Stomach (tissue), 9 donors: ENCODE measurements around the gene RBMS3. TPM values are rescaled to one million over a fixed set of nuclear protein-coding genes. Genes with fewer than 3 reads are reported as not detected.

Source experiments
- DNase-seq, 2 donors: peaks; one replicate each; pipeline versions ENCODE4 v3.0.0 to v3.0.0-alpha.2; 2013 to 2019
- H3K27ac ChIP-seq, 5 donors: fragments of 200-600 bp in 4 of 5; sonication (generic) in 4 of 5; one replicate each; pipeline ENCODE4 v1.5.1; 2013 to 2019; ENCODE audit warnings: mild to moderate bottlenecking in 1 of 5, moderate library complexity in 1 of 5
- H3K27me3 ChIP-seq, 3 donors: fragments of 200-600 bp; sonication (generic); one replicate each; pipeline ENCODE4 v1.5.1; 2017 to 2019; ENCODE audit warnings: mixed run types in 1 of 3
- H3K36me3 ChIP-seq, 4 donors: fragments of 200-600 bp; sonication (generic); 1 replicate in 3 of 4; 2 replicates in 1 of 4; pipeline ENCODE4 v1.5.1; 2016 to 2019
- H3K4me1 ChIP-seq, 4 donors: fragments of 200-600 bp; sonication (generic); one replicate each; pipeline ENCODE4 v1.5.1; 2016 to 2019
- H3K4me3 ChIP-seq, 4 donors: fragments of 200-600 bp; sonication (generic) in 3 of 4; one replicate each; pipeline ENCODE4 v1.5.1; 2016 to 2019; ENCODE audit warnings: mild to moderate bottlenecking in 1 of 4
- H3K9me3 ChIP-seq, 4 donors: fragments of 200-600 bp; sonication (generic); one replicate each; pipeline ENCODE4 v1.5.1; 2016 to 2019
- EP300 ChIP-seq: sonication (generic); formaldehyde crosslinking; IDR thresholded peaks from one replicate; pipeline ENCODE4 v1.6.1; 2017; ENCODE audit warnings: antibody characterized with exemption
- POLR2A ChIP-seq, 4 donors: fragments of 450-650 bp; IDR thresholded peaks; one replicate each; pipeline ENCODE4 v1.6.1; 2016; ENCODE audit warnings: antibody characterized with exemption in 4 of 4, control low read depth in 2 of 4, mild to moderate bottlenecking in 1 of 4, moderate library complexity in 1 of 4
- POLR2AphosphoS5 ChIP-seq, 3 donors: sonication (generic); formaldehyde crosslinking; IDR thresholded peaks; one replicate each; pipeline ENCODE4 v1.6.1; 2016; ENCODE audit warnings: antibody characterized with exemption in 3 of 3
- WGBS, 5 donors: extraction: QIAGEN DNeasy Blood & Tissue Kit in 3 of 5; methylation state at CpG; one replicate each; pipeline versions ENCODE4 v1.1.5 to v1.1.7; 2013 to 2018; 5-methylcytosine and 5-hydroxymethylcytosine counted together
- intact Hi-C: fragments of 100-400 bp; cut with DNase I; formaldehyde crosslinking; loops from one replicate; pipeline ENCODE4 v1.15.1; 2023; ENCODE audit warnings: low total_unique reads
- polyA plus RNA-seq, 3 donors: library from polyadenylated mRNA; stranded (reverse); fragments of 200-250 nt; gene quantifications; one replicate each; pipeline ENCODE4 v1.2.3, GENCODE V29; 2013
- total RNA-seq, 5 donors: library from RNA; depleted of rRNA; stranded (reverse); fragments of >200 nt; gene quantifications; one replicate each; pipeline versions ENCODE4 v1.1.0 to v1.2.3, GENCODE V29; 2014 to 2016
- TF ChIP-seq, protein P1 (sequence below), 7 experiments: fragments of 450-650 bp in 4 of 7; fragments of 200-600 bp in 3 of 7; sonication (generic) in 3 of 7; IDR thresholded peaks; one replicate each; pipeline ENCODE4 v1.5.1; 2016 to 2019; ENCODE audit warnings: antibody characterized with exemption in 7 of 7, control low read depth in 2 of 7, mild to moderate bottlenecking in 1 of 7
- donor health status: healthy with polysubstance abuse.
- donor health status: Bipolar disorder and iron deficiency.
- donor health status: healthy.

The RBMS3 gene
- total and polyA plus RNA-seq, 8 donors, result 2.0 to 103 (median 16.0) TPM

DNA sequence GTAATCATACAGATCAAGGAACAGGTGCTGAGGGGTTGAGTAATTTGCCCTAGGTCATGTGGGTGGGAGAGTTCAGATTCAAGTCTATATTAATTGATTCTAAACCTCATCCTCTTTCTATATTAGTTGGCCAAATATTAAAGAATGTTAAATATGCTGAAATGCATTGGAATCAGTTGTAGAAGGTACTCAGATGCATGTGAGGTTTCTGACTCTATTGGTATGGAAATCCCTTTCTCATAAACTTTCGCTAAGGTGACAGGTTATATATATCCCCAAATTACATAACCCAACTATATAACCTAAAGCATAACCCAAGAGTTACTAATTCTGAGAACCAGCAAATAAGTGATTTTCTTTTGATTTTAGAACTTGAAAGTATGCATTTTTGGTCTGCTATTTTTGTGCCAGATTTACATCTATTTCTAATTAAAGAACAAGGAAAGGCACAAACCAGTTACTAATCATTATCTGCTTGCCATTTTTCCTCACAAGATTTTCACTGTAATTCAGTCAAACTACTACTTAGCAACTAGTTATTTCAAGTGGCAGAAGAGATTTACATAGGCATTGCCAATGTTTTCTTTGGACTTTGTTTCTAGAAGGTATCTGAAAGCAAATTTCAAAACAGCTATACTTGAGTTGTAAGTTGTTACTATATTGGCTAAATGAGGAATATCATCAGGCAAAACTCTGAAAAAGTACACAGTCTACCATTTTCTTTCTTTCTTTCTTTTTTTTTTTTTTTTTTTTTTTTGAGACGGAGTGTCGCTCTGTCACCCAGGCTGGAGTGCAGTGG, 201.3 kb downstream of the RBMS3 start:
- H3K9me3 ChIP-seq, result no peaks in the 10 kb centered on the region

DNA sequence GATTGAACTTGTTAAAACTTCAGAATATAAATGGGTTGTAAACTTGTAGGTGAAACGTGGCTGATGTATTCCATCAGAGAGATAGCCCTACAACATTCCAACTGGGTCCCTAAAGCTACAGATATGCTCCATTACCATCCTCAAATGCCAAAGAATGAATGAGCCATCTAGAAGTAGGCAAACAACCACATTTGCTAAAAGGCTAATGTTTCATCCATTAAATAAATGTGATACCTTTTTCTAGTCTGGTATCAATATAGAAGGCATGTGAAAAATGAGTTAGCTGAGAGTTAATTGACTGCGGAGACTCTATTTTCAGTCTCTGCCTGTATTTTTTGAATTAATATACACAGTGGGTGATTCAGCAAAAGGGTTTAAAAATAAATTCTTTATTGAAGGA, 203.8 kb downstream of the RBMS3 start:
- peaks cover 0 to 5% (median 0%) of the 10 kb centered on the region in 4 donors for H3K4me1 ChIP-seq
- no peak overlapping the region for H3K4me3 ChIP-seq
- DNase-seq, result no peak
- H3K9me3 ChIP-seq, result no peaks in the 10 kb centered on the region
- intact Hi-C loops, result no loop called here
- no peak for TF ChIP-seq POLR2AphosphoS5 (IDR thresholded peaks at IDR 0.05)
- TF ChIP-seq EP300, result no peak
- TF ChIP-seq, protein P1, sequence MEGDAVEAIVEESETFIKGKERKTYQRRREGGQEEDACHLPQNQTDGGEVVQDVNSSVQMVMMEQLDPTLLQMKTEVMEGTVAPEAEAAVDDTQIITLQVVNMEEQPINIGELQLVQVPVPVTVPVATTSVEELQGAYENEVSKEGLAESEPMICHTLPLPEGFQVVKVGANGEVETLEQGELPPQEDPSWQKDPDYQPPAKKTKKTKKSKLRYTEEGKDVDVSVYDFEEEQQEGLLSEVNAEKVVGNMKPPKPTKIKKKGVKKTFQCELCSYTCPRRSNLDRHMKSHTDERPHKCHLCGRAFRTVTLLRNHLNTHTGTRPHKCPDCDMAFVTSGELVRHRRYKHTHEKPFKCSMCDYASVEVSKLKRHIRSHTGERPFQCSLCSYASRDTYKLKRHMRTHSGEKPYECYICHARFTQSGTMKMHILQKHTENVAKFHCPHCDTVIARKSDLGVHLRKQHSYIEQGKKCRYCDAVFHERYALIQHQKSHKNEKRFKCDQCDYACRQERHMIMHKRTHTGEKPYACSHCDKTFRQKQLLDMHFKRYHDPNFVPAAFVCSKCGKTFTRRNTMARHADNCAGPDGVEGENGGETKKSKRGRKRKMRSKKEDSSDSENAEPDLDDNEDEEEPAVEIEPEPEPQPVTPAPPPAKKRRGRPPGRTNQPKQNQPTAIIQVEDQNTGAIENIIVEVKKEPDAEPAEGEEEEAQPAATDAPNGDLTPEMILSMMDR (IDR thresholded peaks at IDR 0.05), result no peak
- TF ChIP-seq POLR2A (IDR thresholded peaks at IDR 0.05), result no peak
- no peak overlapping the region for H3K27ac ChIP-seq
- H3K36me3 ChIP-seq, result no peaks in the 10 kb centered on the region
- WGBS, 5 donors, result 79 to 89% (median 88%) methylated on average over 2 of the region's 2 CpGs
- H3K27me3 ChIP-seq, result no peaks in the 10 kb centered on the region

More for the DNA sequence above, 201.3 kb downstream of the RBMS3 start:
- no peak for DNase-seq
- no peak overlapping the region for H3K4me3 ChIP-seq
- H3K27ac ChIP-seq, result no peak overlapping the region
- H3K4me1 ChIP-seq, result no peaks in the 10 kb centered on the region
- no peaks in the 10 kb centered on the region for H3K27me3 ChIP-seq
- 91 to 94% (median 93%) methylated on average over 2 to 3 of the region's 3 CpGs for WGBS, 5 donors
- no peaks in the 10 kb centered on the region for H3K36me3 ChIP-seq
- intact Hi-C loops, result no loop called here
- TF ChIP-seq POLR2AphosphoS5 (IDR thresholded peaks at IDR 0.05) (no peak), POLR2A (IDR thresholded peaks at IDR 0.05) (no peak), EP300 (no peak)
- TF ChIP-seq, protein P1 (IDR thresholded peaks at IDR 0.05), result no peak

DNA sequence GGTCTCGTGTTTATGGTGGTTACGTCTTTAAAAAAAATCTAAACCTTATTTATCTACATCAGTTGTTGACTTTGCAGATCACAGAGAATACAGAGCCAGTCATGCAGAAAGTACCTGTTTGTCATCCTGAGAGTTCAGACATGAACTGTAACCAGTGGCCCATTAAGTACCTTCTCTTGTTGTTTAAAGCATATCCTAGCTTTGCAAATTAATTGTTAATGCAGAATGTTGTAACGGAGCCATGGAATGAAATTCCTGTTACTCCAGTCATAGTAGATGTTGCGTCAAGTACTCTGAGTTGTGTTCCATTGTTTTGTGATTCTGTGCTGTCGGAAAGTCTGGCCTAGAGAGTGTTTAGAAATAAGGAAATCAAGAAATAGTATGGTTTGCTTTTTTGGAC, 205.2 kb downstream of the RBMS3 start:
- H3K27ac ChIP-seq, result no peak overlapping the region
- TF ChIP-seq, protein P1 (IDR thresholded peaks at IDR 0.05), result no peak
- TF ChIP-seq POLR2A (IDR thresholded peaks at IDR 0.05) (no peak), EP300 (no peak), POLR2AphosphoS5 (IDR thresholded peaks at IDR 0.05) (peak in 1 of 3 donors; percentile 30)
- DNase-seq, result peak in 1 of 2 donors; percentile 18
- no peak overlapping the region for H3K4me3 ChIP-seq
- 67 to 85% (median 82%) methylated on average over 5 of the region's 5 CpGs for WGBS, 5 donors
- H3K27me3 ChIP-seq, result no peaks in the 10 kb centered on the region
- no peaks in the 10 kb centered on the region for H3K9me3 ChIP-seq
- H3K36me3 ChIP-seq, result no peaks in the 10 kb centered on the region
- intact Hi-C loops, result no loop called here
- peaks cover 0 to 5% (median 0%) of the 10 kb centered on the region in 4 donors for H3K4me1 ChIP-seq

DNA sequence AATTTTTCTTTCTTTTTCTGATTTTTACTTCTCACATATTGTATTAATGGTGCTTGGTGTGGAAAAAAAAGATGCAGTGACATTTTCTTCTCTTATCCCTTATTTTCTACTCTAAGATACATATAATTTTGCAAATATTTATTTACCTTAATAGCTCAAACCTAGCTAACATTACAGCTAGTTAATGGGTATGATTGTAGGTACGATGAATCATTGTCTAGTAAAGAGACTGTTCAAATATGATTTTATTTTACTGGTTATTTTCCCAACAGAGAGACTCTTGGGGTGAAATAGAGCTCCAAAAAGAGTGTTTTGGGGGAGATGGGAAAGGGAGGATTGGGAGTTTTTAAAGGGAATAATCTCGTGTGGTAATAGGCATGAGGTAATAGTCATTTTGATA, 206.0 kb downstream of the RBMS3 start:
- 64 to 81% (median 75%) methylated on average over 2 of the region's 2 CpGs for WGBS, 5 donors
- no peaks in the 10 kb centered on the region for H3K36me3 ChIP-seq
- no peak for DNase-seq

More for the DNA sequence above, 206.0 kb downstream of the RBMS3 start:
- Histone ChIP-seq H3K9me3 (no peaks in the 10 kb centered on the region), H3K4me3 (no peak overlapping the region), H3K4me1 (peaks cover 0 to 5% (median 0%) of the 10 kb centered on the region in 4 donors), H3K27ac (no peak overlapping the region), H3K27me3 (no peaks in the 10 kb centered on the region)
- TF ChIP-seq POLR2AphosphoS5 (IDR thresholded peaks at IDR 0.05) (no peak), EP300 (no peak), POLR2A (IDR thresholded peaks at IDR 0.05) (no peak)
- TF ChIP-seq, protein P1 (IDR thresholded peaks at IDR 0.05), result no peak
- intact Hi-C loops, result no loop called here
